ENCODE results near the gene LTC4S. TPM values are rescaled to one million over a fixed set of nuclear protein-coding genes. Genes with fewer than 3 reads are reported as not detected.
A peak's percentile ranks its signal among the peaks of the same experiment; 100 is the strongest.

Gene LTC4S
- total and polyA plus RNA-seq, 4 donors = 4.0 to 25.3 (median 8.3) TPM

DNA sequence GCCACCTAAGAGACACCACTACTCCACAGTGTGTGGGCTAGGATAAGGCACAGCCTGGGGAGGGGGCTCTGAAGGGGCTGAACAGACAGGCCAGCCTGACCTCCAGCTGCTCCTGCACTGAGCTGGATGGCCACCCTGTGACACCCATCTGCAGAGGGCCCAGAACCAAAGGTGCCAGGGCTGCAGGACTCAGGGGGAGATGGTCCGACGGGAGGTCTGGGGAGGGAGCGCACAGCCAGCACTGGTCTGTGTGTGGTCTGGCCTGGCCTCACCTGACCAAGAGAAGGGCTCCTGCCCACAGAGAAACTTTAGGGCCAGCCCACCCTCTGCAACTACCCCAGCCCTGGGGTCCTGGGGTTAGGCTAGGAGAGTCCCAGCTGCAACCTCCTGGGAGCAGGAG lies 789 bp downstream of the LTC4S start:
- ATAC-seq (ENCODE audit: insufficient read depth, low FRiP score) (no peak), DNase-seq (no peak)
- 84 to 87% methylated on average over 3 of the region's 3 CpGs for WGBS, 2 donors
- Histone ChIP-seq H3K4me3 (no peak overlapping the region), H3K4me1 (ENCODE audit: control insufficient read depth in 5 of 5, insufficient read depth in 5 of 5, low read length in 5 of 5) (peaks cover 3 to 51% (median 7%) of the 10 kb centered on the region in 5 donors), H3K27me3 (ENCODE audit: control insufficient read depth in 3 of 3, insufficient read depth in 3 of 3, low read length in 2 of 3) (no peaks in the 10 kb centered on the region), H3K36me3 (ENCODE audit: control insufficient read depth in 4 of 4, insufficient read depth in 4 of 4, low read length in 4 of 4) (peaks cover 0 to 21% (median 15%) of the 10 kb centered on the region in 4 donors), H3K9ac (ENCODE audit: insufficient read depth in 1 of 2, low read length in 2 of 2) (no peak overlapping the region), H3K9me3 (ENCODE audit: control insufficient read depth in 4 of 4, insufficient read depth in 3 of 4, low read length in 3 of 4) (no peaks in the 10 kb centered on the region), H3K27ac (ENCODE audit: low read depth in 1 of 2, low read length in 1 of 2) (peak overlapping the region in 1 of 2 donors; percentile 85)
- no peak for TF ChIP-seq CTCF (IDR thresholded peaks at IDR 0.05; ENCODE audit: control extremely low read depth, extremely low read depth)

DNA sequence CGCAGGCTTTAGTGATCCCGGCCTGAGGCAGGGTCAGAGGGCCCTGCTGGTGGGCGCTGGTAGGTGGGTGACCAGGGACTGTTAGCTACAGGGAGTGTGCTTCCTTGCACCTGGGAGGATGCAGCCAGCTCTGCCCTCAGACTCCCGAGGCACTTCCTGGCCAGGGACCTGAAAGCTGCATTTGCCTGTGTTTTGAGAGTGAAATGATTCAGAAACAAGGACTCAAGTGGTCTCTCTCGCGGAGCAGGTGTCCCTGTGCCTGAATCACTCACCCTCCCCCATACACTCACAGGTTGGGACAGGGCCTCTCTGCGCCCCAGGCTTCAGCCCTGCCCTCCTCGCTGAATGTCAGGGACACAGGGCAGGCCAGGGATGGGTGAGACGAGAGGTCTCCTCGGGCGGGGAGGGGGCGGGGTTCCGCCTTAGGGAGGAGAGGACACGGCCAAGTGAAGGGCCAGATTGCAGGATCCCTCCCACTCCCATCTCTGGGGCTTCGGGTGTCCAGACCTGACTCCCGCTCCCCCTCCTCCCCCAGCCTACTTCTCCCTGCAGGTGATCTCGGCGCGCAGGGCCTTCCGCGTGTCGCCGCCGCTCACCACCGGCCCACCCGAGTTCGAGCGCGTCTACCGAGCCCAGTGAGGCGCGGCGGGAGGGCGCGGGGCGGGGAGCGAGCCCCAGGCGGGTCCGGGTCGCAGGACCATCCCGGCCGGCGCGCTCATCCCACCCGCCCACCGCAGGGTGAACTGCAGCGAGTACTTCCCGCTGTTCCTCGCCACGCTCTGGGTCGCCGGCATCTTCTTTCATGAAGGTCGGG lies 1.5 kb downstream of the LTC4S start:
- H3K9ac ChIP-seq (ENCODE audit: insufficient read depth in 1 of 2, low read length in 2 of 2) = peak overlapping the region in 1 of 2 donors; percentile 11
- peak; percentile 27 for ATAC-seq (ENCODE audit: insufficient read depth, low FRiP score)
- TF ChIP-seq CTCF (IDR thresholded peaks at IDR 0.05; ENCODE audit: control extremely low read depth, extremely low read depth) = no peak
- peak overlapping the region; percentile 46 for H3K4me3 ChIP-seq
- peaks cover 0 to 27% (median 19%) of the 10 kb centered on the region in 4 donors for H3K36me3 ChIP-seq (ENCODE audit: control insufficient read depth in 4 of 4, insufficient read depth in 4 of 4, low read length in 4 of 4)
- H3K27ac ChIP-seq (ENCODE audit: low read depth in 1 of 2, low read length in 1 of 2) = peak overlapping the region in 1 of 2 donors; percentile 85
- H3K27me3 ChIP-seq (ENCODE audit: control insufficient read depth in 3 of 3, insufficient read depth in 3 of 3, low read length in 2 of 3) = no peaks in the 10 kb centered on the region
- DNase-seq = peak in 1 of 3 donors; percentile 33
- 8 to 12% methylated on average over 47 to 53 of the region's 53 CpGs for WGBS, 2 donors
- peaks cover 3 to 51% (median 7%) of the 10 kb centered on the region in 5 donors for H3K4me1 ChIP-seq (ENCODE audit: control insufficient read depth in 5 of 5, insufficient read depth in 5 of 5, low read length in 5 of 5)
- H3K9me3 ChIP-seq (ENCODE audit: control insufficient read depth in 4 of 4, insufficient read depth in 3 of 4, low read length in 3 of 4) = no peaks in the 10 kb centered on the region

DNA sequence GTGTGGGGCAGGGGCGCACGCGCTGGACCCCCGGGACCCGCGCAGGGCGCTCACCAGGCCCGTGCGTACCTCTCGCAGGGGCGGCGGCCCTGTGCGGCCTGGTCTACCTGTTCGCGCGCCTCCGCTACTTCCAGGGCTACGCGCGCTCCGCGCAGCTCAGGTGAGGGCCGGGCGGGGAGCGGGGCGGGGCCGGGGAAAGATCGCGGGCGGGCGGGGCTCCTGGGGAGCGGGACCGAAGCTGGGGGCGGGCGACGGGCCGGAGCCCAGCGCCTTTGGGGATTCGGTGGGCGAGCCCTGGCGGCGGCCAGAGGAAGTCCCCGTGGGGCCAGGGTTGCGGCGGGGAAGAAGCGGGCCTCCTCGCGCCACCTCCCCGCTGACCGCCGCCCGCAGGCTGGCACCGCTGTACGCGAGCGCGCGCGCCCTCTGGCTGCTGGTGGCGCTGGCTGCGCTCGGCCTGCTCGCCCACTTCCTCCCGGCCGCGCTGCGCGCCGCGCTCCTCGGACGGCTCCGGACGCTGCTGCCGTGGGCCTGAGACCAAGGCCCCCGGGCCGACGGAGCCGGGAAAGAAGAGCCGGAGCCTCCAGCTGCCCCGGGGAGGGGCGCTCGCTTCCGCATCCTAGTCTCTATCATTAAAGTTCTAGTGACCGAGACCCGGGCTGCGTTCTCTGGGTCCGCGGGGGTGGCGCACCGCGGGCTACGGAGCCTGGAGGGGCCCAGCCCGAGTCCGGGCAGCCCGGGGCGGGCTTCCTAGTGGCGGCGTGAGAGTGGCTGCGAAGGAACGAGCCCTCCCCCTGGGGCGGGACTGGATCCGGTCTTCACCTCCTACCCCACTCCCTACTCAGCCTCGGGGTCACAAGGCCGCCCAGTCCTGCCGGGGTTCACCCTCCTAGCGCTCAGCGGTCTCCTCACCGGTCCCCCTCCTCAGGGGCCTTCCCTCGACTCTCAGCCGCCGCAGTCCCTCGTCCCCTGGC lies 2.4 kb downstream of the LTC4S start:
- peak overlapping the region in 1 of 2 donors; percentile 11 for H3K9ac ChIP-seq (ENCODE audit: insufficient read depth in 1 of 2, low read length in 2 of 2)
- peaks cover 0 to 36% (median 19%) of the 10 kb centered on the region in 4 donors for H3K36me3 ChIP-seq (ENCODE audit: control insufficient read depth in 4 of 4, insufficient read depth in 4 of 4, low read length in 4 of 4)
- H3K27me3 ChIP-seq (ENCODE audit: control insufficient read depth in 3 of 3, insufficient read depth in 3 of 3, low read length in 2 of 3) = no peaks in the 10 kb centered on the region
- H3K4me1 ChIP-seq (ENCODE audit: control insufficient read depth in 5 of 5, insufficient read depth in 5 of 5, low read length in 5 of 5) = peaks cover 3 to 51% (median 7%) of the 10 kb centered on the region in 5 donors
- peak overlapping the region in 1 of 2 donors; percentile 85 for H3K27ac ChIP-seq (ENCODE audit: low read depth in 1 of 2, low read length in 1 of 2)
- peak; percentile 78 to 91 (median 86) for DNase-seq
- TF ChIP-seq CTCF (IDR thresholded peaks at IDR 0.05; ENCODE audit: control extremely low read depth, extremely low read depth) = peak; percentile 76
- ATAC-seq (ENCODE audit: insufficient read depth, low FRiP score) = peak; percentile 81
- H3K9me3 ChIP-seq (ENCODE audit: control insufficient read depth in 4 of 4, insufficient read depth in 3 of 4, low read length in 3 of 4) = no peaks in the 10 kb centered on the region
- peak overlapping the region; percentile 46 for H3K4me3 ChIP-seq
- 3% methylated on average over 85 to 113 of the region's 113 CpGs for WGBS, 2 donors
